BJ (cell line): ENCODE measurements around the gene CDADC1. TPM values are rescaled to one million over a fixed set of nuclear protein-coding genes. Genes with fewer than 3 reads are reported as not detected.

Experiments
- CTCF ChIA-PET: fragments of 350-600 bp; formaldehyde crosslinking; extraction: SDS; loops from one replicate; lab custom pipeline; 2021; ENCODE audit warnings: antibody characterized with exemption, inconsistent platforms; lab: Yijun Ruan, JAX
- POLR2A ChIA-PET: fragments of 300-600 bp; sonication (Branson Sonifier 250); formaldehyde crosslinking; extraction: SDS; loops from one replicate; lab custom pipeline; 2021; ENCODE audit warnings: antibody characterized with exemption; lab: Charles Lee
- DNase-seq: peaks from one replicate; pipeline ENCODE4 v3.0.0-alpha.2; 2011; ENCODE audit warnings: low read depth
- H3K27me3 ChIP-seq: 2 replicates; pipeline ENCODE4 v1.6.0; 2011; ENCODE audit warnings: low read length; ENCODE audit not compliant: control insufficient read depth, insufficient read depth
- H3K36me3 ChIP-seq: 2 replicates; pipeline ENCODE4 v1.5.1; 2011; ENCODE audit warnings: low read length; ENCODE audit not compliant: control insufficient read depth, insufficient read depth
- H3K4me3 ChIP-seq: 2 replicates; pipeline ENCODE4 v1.5.1; 2011; ENCODE audit warnings: low read depth, mild to moderate bottlenecking, control low read depth, low read length
- CTCF ChIP-seq: IDR thresholded peaks from 2 replicates; pipeline ENCODE4 v1.5.1; 2011; ENCODE audit warnings: low read depth, mild to moderate bottlenecking, control low read depth, inconsistent platforms, low read length, moderate library complexity; ENCODE audit not compliant: insufficient read depth
- polyA plus RNA-seq: library from polyadenylated mRNA; depleted of rRNA; stranded (reverse); fragments of >200 nt; gene quantifications from 2 replicates; pipeline ENCODE4 v1.2.3, GENCODE V29; 2011

CDADC1 gene
- polyA plus RNA-seq, 1 experiment, result 2.2 TPM

DNA sequence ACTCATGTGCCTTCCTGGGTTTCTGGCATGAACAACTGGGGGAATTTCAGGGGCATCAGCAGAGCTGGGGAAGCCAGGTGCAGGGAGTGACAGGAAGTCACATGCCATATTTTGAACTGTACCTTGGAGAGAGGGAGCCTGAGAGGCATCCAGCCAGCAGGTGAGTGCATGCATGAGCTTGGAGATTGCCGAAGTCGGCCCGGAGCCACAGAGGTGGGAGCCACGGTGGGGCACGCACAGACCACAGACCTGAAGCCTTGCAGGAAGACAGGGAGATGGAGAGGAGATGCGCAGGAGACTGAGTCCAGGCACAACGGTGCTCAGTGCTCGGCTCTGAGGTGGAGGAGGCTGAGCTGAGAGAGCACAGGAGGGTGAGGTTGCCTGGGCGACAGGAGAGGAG is 55.1 kb downstream of the CDADC1 start:
- no peak for TF ChIP-seq CTCF
- no peaks in the 10 kb centered on the region for H3K27me3 ChIP-seq
- ChIA-PET CTCF (interaction anchor here (0.6 to 5.3 kb wide), 5 partner anchors 109 to 304 kb away, joined by 3 to 28 read pairs (median 4); partner anchors contain the start of genes CAB39L and SETDB2), POLR2A (no interaction called here)
- no peak for DNase-seq
- no peak overlapping the region for H3K4me3 ChIP-seq
- H3K36me3 ChIP-seq, result no peaks in the 10 kb centered on the region

- CTCF ChIA-PET, result interaction anchor here (1.3 to 5.3 kb wide), 2 partner anchors 133 to 303 kb away, joined by 4 to 28 read pairs; no protein-coding TSS in a partner anchor
- no peak for TF ChIP-seq CTCF
- no peaks in the 10 kb centered on the region for H3K36me3 ChIP-seq
- H3K4me3 ChIP-seq, result no peak overlapping the region
- no peak for DNase-seq
- no peaks in the 10 kb centered on the region for H3K27me3 ChIP-seq
- POLR2A ChIA-PET, result no interaction called here
These were observed 56.0 kb downstream of the CDADC1 start for GRCh38 chr13:49303533-49304252.

GRCh38 chr13:49304356-49304755 is 56.6 kb downstream of the CDADC1 start:
- ChIA-PET POLR2A (no interaction called here), CTCF (interaction anchor here (1.9 kb wide), 1 partner anchor 24 kb away, joined by 6 read pairs; no protein-coding TSS in a partner anchor)
- Histone ChIP-seq H3K36me3 (no peaks in the 10 kb centered on the region), H3K27me3 (no peaks in the 10 kb centered on the region), H3K4me3 (no peak overlapping the region)
- TF ChIP-seq CTCF, result no peak
- DNase-seq, result no peak

DNA sequence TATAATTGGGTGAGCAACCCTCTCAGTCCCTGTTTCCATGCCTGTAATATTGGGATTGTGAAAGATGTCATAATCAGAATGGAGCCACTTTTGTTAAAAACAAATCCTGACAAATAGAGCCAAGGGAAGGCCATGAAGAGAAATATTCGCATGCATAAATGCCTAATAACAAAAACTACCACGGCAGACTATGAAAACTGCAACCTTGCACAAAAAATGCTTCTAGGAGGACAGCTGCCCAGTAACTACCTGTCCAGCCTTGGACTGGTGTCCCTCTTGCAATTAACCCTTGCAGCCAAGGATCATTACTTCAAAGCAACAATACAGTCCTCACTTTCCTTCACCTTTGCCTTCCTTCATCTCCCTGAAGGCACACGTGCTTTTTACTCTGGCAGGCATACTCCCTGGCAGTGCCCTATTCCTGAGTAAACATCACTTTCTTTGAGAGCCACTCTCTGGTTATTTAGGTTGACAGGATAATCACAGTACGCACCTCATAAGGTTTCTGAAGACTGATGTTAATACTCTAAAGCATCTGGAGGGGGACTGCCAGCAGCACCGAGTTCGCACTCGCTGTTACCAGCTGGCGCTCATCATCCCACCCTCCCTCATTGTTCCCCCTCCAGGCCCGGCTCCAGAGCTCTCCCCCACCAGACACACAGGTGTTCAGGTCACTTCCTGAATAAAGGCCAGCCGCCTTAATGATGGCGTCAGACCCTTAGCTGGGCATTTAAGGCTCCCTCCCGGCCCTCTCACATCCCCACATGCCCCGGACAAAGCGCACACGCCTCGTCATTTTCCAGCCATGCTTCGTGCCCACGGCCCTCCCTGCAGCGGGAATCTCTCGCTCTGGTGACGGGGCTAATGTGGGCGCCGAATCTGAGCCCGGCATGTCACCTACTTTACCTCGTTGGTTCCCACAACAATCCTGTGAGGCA is 57.3 kb downstream of the CDADC1 start:
- Histone ChIP-seq H3K27me3 (no peaks in the 10 kb centered on the region), H3K36me3 (no peaks in the 10 kb centered on the region), H3K4me3 (no peak overlapping the region)
- no peak for DNase-seq
- POLR2A ChIA-PET, result no interaction called here
- TF ChIP-seq CTCF, result no peak
- CTCF ChIA-PET, result interaction anchor here (1.1 to 1.9 kb wide), 2 partner anchors 25 to 131 kb away, joined by 6 read pairs; no protein-coding TSS in a partner anchor
